AG10803 (cell line): ENCODE data around the gene EPB41L4A.

Experiments
- DNase-seq: peaks from one replicate; pipeline ENCODE4 v3.0.0; 2010; ENCODE audit warnings: low read depth
- H3K4me3 ChIP-seq: 2 replicates; pipeline ENCODE4 v1.5.1; 2011; ENCODE audit warnings: mild to moderate bottlenecking, low read length, control low read depth
- CTCF ChIP-seq: conservative IDR thresholded peaks from 2 replicates; pipeline ENCODE4 v1.5.1; 2011; ENCODE audit warnings: mild to moderate bottlenecking, low read length, control low read depth, inconsistent platforms

Gene EPB41L4A

GRCh38 chr5:112200131-112200530 is 218.9 kb downstream of the EPB41L4A start:
- TF ChIP-seq CTCF, result no peak
- DNase-seq, result no peak
- no peak overlapping the region for H3K4me3 ChIP-seq

GRCh38 chr5:112196584-112196983 is 222.5 kb downstream of the EPB41L4A start:
- no peak for DNase-seq
- no peak for TF ChIP-seq CTCF
- H3K4me3 ChIP-seq, result no peak overlapping the region

- H3K4me3 ChIP-seq, result no peak overlapping the region
- DNase-seq, result no peak
- TF ChIP-seq CTCF, result no peak
Observed at GRCh38 chr5:112195924-112196323, 223.2 kb downstream of the EPB41L4A start.

- H3K4me3 ChIP-seq, result no peak overlapping the region
- DNase-seq, result no peak
- TF ChIP-seq CTCF, result no peak
Observed at GRCh38 chr5:112192866-112193265, 226.2 kb downstream of the EPB41L4A start.

GRCh38 chr5:112192072-112192471 is 227.0 kb downstream of the EPB41L4A start:
- no peak for DNase-seq
- TF ChIP-seq CTCF, result no peak
- H3K4me3 ChIP-seq, result no peak overlapping the region

- no peak for DNase-seq
- no peak overlapping the region for H3K4me3 ChIP-seq
- no peak for TF ChIP-seq CTCF
Observed at GRCh38 chr5:112189391-112189790, 229.7 kb downstream of the EPB41L4A start.

- peak; percentile 58 for DNase-seq
Observed at GRCh38 chr5:112186401-112186990, 232.6 kb downstream of the EPB41L4A start.

More at GRCh38 chr5:112186401-112186990, 232.6 kb downstream of the EPB41L4A start:
- TF ChIP-seq CTCF, result peak; percentile 77
- no peak overlapping the region for H3K4me3 ChIP-seq
